ENCODE measurements around the gene AUTS2.

AUTS2 gene

DNA sequence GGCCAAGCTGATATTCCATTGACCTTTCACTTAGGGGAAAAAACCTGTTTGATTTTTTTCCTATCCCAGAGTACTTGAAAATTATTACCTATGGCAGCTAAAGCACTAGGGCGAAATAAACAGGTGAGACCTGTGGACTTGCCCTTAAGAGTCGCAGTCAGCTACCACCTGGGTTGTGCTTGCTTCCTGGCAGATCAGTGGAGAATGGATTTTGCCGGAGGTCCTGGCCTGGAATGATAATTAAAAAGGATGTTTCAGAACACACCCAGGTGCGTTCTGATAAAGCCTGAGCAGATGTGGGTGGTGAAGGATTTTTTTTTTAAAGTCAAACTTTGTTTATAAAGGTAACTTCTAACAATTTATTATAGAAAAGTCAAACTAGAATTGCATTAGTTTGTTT is 59.1 kb downstream of the AUTS2 start:
- FAIRE-seq: no peak
- no peak for DNase-seq (ENCODE audit: insufficient read length, low spot score)
- TF ChIP-seq TAF1 (IDR thresholded peaks at IDR 0.05; ENCODE audit: low read depth, low read length): no peak

DNA sequence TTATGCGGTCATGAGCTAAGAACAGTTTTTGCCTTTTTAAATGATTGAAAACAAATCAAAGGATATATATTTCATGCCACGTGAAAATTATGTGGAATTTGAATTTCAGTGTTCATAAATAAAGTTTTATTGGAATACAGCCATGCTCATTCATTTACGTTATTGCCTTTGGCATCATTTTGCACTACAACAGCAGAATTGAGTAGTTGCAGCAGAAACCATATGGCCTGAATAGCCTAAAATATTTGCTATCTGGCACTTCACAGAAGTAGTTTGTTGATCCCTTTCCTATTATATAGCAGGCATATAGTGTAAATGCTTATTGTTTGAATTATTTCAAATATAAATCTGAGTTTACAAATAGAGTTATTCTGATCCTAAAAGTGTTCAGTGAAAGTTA is 59.7 kb downstream of the AUTS2 start:
- FAIRE-seq (no peak), DNase-seq (ENCODE audit: insufficient read length, low spot score) (no peak)
- TF ChIP-seq TAF1 (IDR thresholded peaks at IDR 0.05; ENCODE audit: low read depth, low read length) (no peak), POU2F2 (IDR thresholded peaks at IDR 0.05; ENCODE audit: low read depth, low read length) (no peak), PAX5 (IDR thresholded peaks at IDR 0.05; ENCODE audit: insufficient read depth, low read length, severe bottlenecking) (no peak), POLR2AphosphoS5 (IDR thresholded peaks at IDR 0.05; ENCODE audit: low read depth, low read length) (no peak), SPI1 (IDR thresholded peaks at IDR 0.05; ENCODE audit: low read depth, low read length) (no peak), POLR2A (IDR thresholded peaks at IDR 0.05; ENCODE audit: low read depth, low read length) (no peak)

DNA sequence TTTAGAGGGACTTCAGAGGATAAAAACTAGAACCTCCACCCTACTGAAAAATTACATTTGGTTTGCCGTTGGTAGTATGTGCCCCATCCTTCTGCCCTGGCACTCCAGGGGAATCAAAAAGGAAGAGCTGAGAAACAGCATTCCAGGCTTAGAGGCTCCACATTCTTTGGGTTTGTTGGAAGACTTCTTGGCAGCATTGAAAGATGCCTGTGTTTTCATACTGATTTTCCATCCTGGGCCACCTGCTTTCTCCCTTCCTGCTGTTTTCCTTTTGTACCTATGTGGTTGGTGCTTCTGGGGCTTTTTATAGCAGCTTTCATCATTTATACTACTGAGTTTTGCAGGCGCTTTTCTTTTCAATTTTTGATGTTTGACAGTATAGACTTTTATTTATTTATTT is 61.7 kb downstream of the AUTS2 start:
- DNase-seq (ENCODE audit: insufficient read length, low spot score): no peak
- no peak for FAIRE-seq
- TF ChIP-seq TAF1 (IDR thresholded peaks at IDR 0.05; ENCODE audit: low read depth, low read length) (no peak), PAX5 (IDR thresholded peaks at IDR 0.05; ENCODE audit: insufficient read depth, low read length, severe bottlenecking) (no peak), POLR2AphosphoS5 (IDR thresholded peaks at IDR 0.05; ENCODE audit: low read depth, low read length) (no peak)

DNA sequence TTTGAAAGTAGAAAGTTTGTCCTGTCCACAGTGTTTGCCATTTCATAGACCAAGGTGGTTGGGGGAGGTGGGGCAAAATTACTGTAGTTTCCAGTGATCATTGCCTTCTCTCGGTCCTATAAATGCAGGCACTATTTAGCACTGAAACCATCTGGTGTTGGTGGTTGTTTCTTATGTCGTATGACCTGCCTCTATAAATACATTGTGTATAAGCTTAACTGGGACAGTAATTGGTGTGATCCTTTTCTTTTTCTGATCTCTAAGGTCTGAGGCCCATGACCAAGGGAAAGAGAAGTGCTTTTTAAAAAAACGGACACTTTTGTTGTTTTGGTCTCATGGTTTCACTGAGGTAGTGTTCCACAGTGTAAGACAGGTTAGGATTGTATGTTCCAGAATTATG is 63.1 kb downstream of the AUTS2 start:
- TF ChIP-seq POLR2A (IDR thresholded peaks at IDR 0.05; ENCODE audit: low read depth, low read length): no peak
- no peak for TF ChIP-seq POLR2AphosphoS5 (IDR thresholded peaks at IDR 0.05; ENCODE audit: low read depth, low read length)
- no peak for TF ChIP-seq TAF1 (IDR thresholded peaks at IDR 0.05; ENCODE audit: low read depth, low read length)
- no peak for TF ChIP-seq POU2F2 (IDR thresholded peaks at IDR 0.05; ENCODE audit: low read depth, low read length)
- no peak for TF ChIP-seq PAX5 (IDR thresholded peaks at IDR 0.05; ENCODE audit: insufficient read depth, low read length, severe bottlenecking)
- 0 out of 2 replicates have a peak, but pooled peaks have one; percentile 1 for TF ChIP-seq SPI1 (IDR thresholded peaks at IDR 0.05; ENCODE audit: low read depth, low read length)
- peak; percentile 84 for FAIRE-seq
- no peak for DNase-seq (ENCODE audit: insufficient read length, low spot score)

DNA sequence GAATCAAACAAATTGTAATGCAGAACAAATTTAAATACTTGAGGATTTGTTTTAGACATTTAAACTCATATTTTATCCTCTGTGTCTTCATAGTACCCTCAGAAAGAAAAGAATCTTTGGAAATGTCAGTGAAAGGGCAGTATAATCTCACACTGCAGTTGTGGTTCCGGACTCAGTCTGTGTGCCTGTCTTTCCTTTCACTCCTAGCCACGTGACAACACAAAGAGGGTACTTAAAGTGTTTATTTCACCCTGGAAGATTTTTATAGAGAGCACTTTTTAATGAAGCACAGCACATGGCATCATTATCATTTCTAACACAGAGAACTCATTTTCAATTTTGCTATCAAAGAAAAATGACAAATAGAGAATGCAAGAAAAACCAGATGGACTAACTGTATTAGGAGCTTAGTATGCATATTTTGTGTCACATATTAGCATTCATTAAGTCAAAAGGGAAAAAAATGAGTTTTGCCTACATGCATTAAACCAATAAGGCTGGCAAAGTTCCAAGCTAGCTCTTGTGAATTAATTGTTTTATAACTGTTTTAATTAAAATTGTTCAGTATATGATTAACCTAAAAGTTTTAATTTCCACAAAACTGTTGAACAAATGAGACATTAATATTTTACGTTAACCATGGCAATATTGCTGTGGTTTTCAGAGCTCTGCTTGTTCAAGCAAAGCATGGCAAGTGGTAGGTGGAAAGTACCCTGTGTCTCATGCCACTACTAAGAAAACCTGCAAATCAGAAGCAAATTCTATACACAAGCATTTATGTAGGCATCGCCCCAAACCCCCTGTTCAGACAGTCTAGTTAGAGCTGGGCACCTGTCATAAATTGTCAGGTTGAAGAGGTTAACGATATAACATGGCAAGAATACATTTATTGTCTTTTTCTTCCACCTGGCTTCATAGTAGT is 65.9 kb downstream of the AUTS2 start:
- DNase-seq (ENCODE audit: insufficient read length, low spot score) (no peak), FAIRE-seq (peak; percentile 85)
- TF ChIP-seq POU2F2 (IDR thresholded peaks at IDR 0.05; ENCODE audit: low read depth, low read length) (no peak), POLR2A (IDR thresholded peaks at IDR 0.05; ENCODE audit: low read depth, low read length) (no peak), POLR2AphosphoS5 (IDR thresholded peaks at IDR 0.05; ENCODE audit: low read depth, low read length) (no peak), TAF1 (IDR thresholded peaks at IDR 0.05; ENCODE audit: low read depth, low read length) (no peak), SPI1 (IDR thresholded peaks at IDR 0.05; ENCODE audit: low read depth, low read length) (no peak), PAX5 (IDR thresholded peaks at IDR 0.05; ENCODE audit: insufficient read depth, low read length, severe bottlenecking) (no peak)

DNA sequence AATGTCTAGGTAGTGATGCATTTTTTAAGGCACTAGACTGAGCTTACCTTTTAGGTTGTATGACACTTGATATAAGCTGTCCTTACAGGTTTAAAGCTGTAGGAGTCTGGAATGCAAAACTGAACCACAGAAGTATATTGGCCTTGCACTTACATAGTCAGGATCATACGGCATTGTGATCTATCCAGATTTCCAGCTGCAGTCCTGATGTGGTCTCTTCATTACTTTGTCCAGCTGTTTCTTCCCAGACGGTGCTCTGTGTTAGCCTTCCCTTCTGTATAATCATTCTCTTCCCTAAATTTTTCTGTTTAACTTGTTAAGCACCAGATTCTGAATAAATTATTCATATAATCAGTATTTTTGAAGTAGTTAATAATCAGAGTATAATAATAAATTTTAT is 67.1 kb downstream of the AUTS2 start:
- no peak for FAIRE-seq
- TF ChIP-seq TAF1 (IDR thresholded peaks at IDR 0.05; ENCODE audit: low read depth, low read length) (no peak), POU2F2 (IDR thresholded peaks at IDR 0.05; ENCODE audit: low read depth, low read length) (no peak), SPI1 (IDR thresholded peaks at IDR 0.05; ENCODE audit: low read depth, low read length) (no peak), POLR2AphosphoS5 (IDR thresholded peaks at IDR 0.05; ENCODE audit: low read depth, low read length) (no peak), POLR2A (IDR thresholded peaks at IDR 0.05; ENCODE audit: low read depth, low read length) (no peak), PAX5 (IDR thresholded peaks at IDR 0.05; ENCODE audit: insufficient read depth, low read length, severe bottlenecking) (no peak)
- DNase-seq (ENCODE audit: insufficient read length, low spot score): no peak

DNA sequence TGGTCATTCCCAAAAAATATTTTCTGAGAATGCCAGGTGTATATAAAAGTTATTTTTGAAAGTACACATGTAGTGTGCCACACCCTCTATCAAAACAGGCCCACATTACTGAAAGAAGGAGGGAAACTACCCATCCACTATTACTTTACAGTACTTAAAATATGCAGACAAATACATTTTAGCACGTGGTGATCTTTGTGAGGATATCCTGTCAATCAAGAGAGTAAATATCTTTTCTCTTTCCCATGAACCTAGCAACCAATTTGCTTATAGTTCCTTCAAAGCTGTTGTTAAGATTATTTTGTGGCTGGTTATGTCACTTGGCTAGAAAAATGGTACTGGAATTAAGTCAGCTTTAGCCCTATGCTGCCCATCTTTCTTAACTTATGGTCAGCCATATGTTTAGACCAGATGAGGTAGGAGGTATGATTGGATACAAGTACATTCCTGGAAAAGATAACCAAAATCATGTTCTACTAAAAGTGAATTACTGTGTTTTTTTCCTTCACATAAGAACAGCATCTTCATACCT is 70.1 kb downstream of the AUTS2 start:
- FAIRE-seq: peak; percentile 38
- DNase-seq (ENCODE audit: insufficient read length, low spot score): no peak
- no peak for TF ChIP-seq POLR2A (IDR thresholded peaks at IDR 0.05; ENCODE audit: low read depth, low read length)

DNA sequence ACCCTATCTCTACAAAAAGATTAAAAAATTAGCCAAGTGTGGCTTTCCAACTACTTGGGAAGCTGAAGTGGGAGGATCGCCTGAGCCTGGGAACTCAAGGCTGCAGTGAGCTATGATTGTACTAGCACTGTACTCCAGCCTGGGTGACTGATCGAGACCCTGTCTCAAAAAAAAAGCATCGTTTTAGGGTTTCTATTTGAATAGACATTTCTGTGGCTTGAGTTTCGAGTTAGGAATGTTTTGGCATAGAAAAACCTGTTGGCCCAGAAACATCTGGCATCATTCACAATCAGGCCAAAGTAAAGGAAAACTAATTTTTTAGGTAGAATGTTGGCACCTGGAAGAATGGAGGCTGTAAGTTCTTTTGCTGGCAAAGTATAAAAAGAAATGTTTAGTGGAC is 72.4 kb downstream of the AUTS2 start:
- TF ChIP-seq SPI1 (IDR thresholded peaks at IDR 0.05; ENCODE audit: low read depth, low read length) (no peak), POU2F2 (IDR thresholded peaks at IDR 0.05; ENCODE audit: low read depth, low read length) (no peak), POLR2A (IDR thresholded peaks at IDR 0.05; ENCODE audit: low read depth, low read length) (no peak), TAF1 (IDR thresholded peaks at IDR 0.05; ENCODE audit: low read depth, low read length) (no peak), PAX5 (IDR thresholded peaks at IDR 0.05; ENCODE audit: insufficient read depth, low read length, severe bottlenecking) (no peak), POLR2AphosphoS5 (IDR thresholded peaks at IDR 0.05; ENCODE audit: low read depth, low read length) (no peak)
- FAIRE-seq: peak; percentile 9
- no peak for DNase-seq (ENCODE audit: insufficient read length, low spot score)

DNA sequence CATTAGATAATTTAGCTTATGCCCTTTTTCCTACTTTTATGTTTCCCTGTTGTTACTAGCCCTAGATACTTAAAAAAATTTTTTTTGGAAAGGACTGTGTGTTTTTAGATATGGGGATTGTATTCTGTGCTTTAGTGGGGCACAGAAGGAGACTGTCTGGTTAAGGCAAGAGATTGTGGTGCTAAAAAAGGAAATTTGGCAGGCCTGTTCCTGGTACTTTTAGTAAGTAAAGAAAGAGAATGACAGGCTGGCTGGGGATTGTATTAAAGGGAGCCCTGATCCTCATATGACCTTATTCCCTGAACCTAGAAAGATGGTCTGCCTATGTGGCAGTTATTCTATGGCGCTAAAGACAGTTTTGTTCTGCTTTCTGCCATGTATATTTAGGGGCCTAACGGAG is 74.8 kb downstream of the AUTS2 start:
- TF ChIP-seq TAF1 (IDR thresholded peaks at IDR 0.05; ENCODE audit: low read depth, low read length) (no peak), POLR2AphosphoS5 (IDR thresholded peaks at IDR 0.05; ENCODE audit: low read depth, low read length) (no peak), SPI1 (IDR thresholded peaks at IDR 0.05; ENCODE audit: low read depth, low read length) (no peak), PAX5 (IDR thresholded peaks at IDR 0.05; ENCODE audit: insufficient read depth, low read length, severe bottlenecking) (no peak), POLR2A (IDR thresholded peaks at IDR 0.05; ENCODE audit: low read depth, low read length) (no peak), POU2F2 (IDR thresholded peaks at IDR 0.05; ENCODE audit: low read depth, low read length) (no peak)
- FAIRE-seq (no peak), DNase-seq (ENCODE audit: insufficient read length, low spot score) (no peak)

DNA sequence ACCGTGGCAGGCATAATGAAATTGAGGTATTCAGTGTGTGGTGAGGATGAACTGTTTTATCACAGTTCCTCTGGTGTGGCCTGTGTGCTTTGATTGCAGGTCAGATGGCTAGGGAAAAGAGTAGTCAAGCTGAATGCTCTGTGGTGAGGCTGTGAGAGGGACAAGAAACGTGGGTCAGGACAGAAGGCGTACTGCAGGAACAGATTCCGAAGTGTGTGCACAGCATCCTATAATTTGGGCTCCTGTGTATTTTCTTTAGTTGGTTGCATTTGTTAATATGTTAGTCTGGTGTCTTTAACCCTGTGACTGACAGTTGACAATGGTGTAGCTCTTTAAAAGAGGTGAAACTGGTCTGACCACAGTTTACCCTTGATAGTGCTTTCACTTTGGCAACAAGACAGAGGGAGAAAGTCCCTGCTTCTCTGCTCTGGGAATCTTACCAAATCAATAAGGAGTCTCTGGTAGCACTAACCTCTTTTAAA is 76.5 kb downstream of the AUTS2 start:
- FAIRE-seq: peak; percentile 93
- no peak for TF ChIP-seq TAF1 (IDR thresholded peaks at IDR 0.05; ENCODE audit: low read depth, low read length)
- peak; percentile 67 for TF ChIP-seq SPI1 (IDR thresholded peaks at IDR 0.05; ENCODE audit: low read depth, low read length)
- no peak for TF ChIP-seq POLR2A (IDR thresholded peaks at IDR 0.05; ENCODE audit: low read depth, low read length)
- TF ChIP-seq PAX5 (IDR thresholded peaks at IDR 0.05; ENCODE audit: insufficient read depth, low read length, severe bottlenecking): no peak
- TF ChIP-seq POLR2AphosphoS5 (IDR thresholded peaks at IDR 0.05; ENCODE audit: low read depth, low read length): no peak
- no peak for DNase-seq (ENCODE audit: insufficient read length, low spot score)

Data from GM12891 (cell line).